Liver (tissue), 9 donors: ENCODE measurements around the gene AKR1B1. TPM values are rescaled to one million over a fixed set of nuclear protein-coding genes. Genes with fewer than 3 reads are reported as not detected.

ENCODE experiments used
- DNase-seq: peaks from one replicate; pipeline ENCODE4 v3.0.0-alpha.2; 2017; ENCODE audit warnings: low spot score
- H3K27ac ChIP-seq, 2 donors: one replicate each; pipeline ENCODE4 v1.7.0; 2013; ENCODE audit warnings: inconsistent platforms in 2 of 2, low read length in 2 of 2, control low read depth in 1 of 2, low read depth in 1 of 2, mild to moderate bottlenecking in 1 of 2
- H3K27me3 ChIP-seq, 4 donors: one replicate each; pipeline versions ENCODE4 v1.6.1 to v1.7.0; 2013; ENCODE audit warnings: low read length in 3 of 4, inconsistent platforms in 1 of 4, mild to moderate bottlenecking in 1 of 4, moderate library complexity in 1 of 4; ENCODE audit not compliant: control insufficient read depth in 4 of 4, insufficient read depth in 4 of 4
- H3K36me3 ChIP-seq, 4 donors: one replicate each; pipeline versions ENCODE4 v1.6.1 to v1.7.0; 2013; ENCODE audit warnings: low read length in 3 of 4, mild to moderate bottlenecking in 3 of 4, low read depth in 1 of 4, moderate library complexity in 1 of 4; ENCODE audit not compliant: control insufficient read depth in 4 of 4, insufficient read depth in 3 of 4
- H3K4me1 ChIP-seq, 4 donors: one replicate each; pipeline versions ENCODE4 v1.6.1 to v1.7.0; 2013; ENCODE audit warnings: low read length in 3 of 4, mild to moderate bottlenecking in 3 of 4, moderate library complexity in 1 of 4; ENCODE audit not compliant: control insufficient read depth in 4 of 4, insufficient read depth in 4 of 4
- H3K4me3 ChIP-seq, 3 donors: one replicate each; pipeline versions ENCODE4 v1.6.1 to v1.7.0; 2013; ENCODE audit warnings: low read length in 3 of 3, control low read depth in 1 of 3, low read depth in 1 of 3, mild to moderate bottlenecking in 1 of 3
- H3K9ac ChIP-seq, 2 donors: one replicate each; pipeline ENCODE4 v1.7.0; 2013; ENCODE audit warnings: low read length in 2 of 2, mild to moderate bottlenecking in 2 of 2, moderate library complexity in 2 of 2, control low read depth in 1 of 2, low read depth in 1 of 2
- H3K9me3 ChIP-seq, 4 donors: one replicate each; pipeline versions ENCODE4 v1.6.1 to v1.7.0; 2013; ENCODE audit warnings: low read length in 3 of 4; ENCODE audit not compliant: control insufficient read depth in 4 of 4
- EGR1 ChIP-seq, 2 donors: IDR thresholded peaks; 2 replicates each; pipeline ENCODE4 v1.6.1; 2016 to 2018; ENCODE audit warnings: antibody characterized with exemption in 2 of 2, low read depth in 2 of 2
- FOXA1 ChIP-seq: IDR thresholded peaks from 2 replicates; pipeline ENCODE4 v1.6.1; 2016; ENCODE audit warnings: antibody characterized with exemption
- FOXA2 ChIP-seq: IDR thresholded peaks from 2 replicates; pipeline ENCODE4 v1.6.1; 2016; ENCODE audit warnings: antibody characterized with exemption
- GABPA ChIP-seq, 2 donors: IDR thresholded peaks in 1 of 2; conservative IDR thresholded peaks in 1 of 2; 2 replicates each; pipeline ENCODE4 v1.6.1; 2016; ENCODE audit warnings: antibody characterized with exemption in 2 of 2, mild to moderate bottlenecking in 1 of 2, moderate library complexity in 1 of 2
- HNF4A ChIP-seq, 2 donors: conservative IDR thresholded peaks; 2 replicates each; pipeline ENCODE4 v1.6.1; 2016; ENCODE audit warnings: antibody characterized with exemption in 2 of 2, mild to moderate bottlenecking in 2 of 2
- HNF4G ChIP-seq: IDR thresholded peaks from 2 replicates; pipeline ENCODE4 v1.6.1; 2016; ENCODE audit warnings: antibody characterized with exemption
- JUND ChIP-seq, 2 donors: IDR thresholded peaks; 2 replicates each; pipeline ENCODE4 v1.6.1; 2016; ENCODE audit warnings: antibody characterized with exemption in 2 of 2
- MAX ChIP-seq: IDR thresholded peaks from 2 replicates; pipeline ENCODE4 v1.6.1; 2016; ENCODE audit warnings: antibody characterized with exemption
- NR2F2 ChIP-seq: IDR thresholded peaks from 2 replicates; pipeline ENCODE4 v1.6.1; 2016; ENCODE audit warnings: antibody characterized with exemption
- RAD21 ChIP-seq, 2 donors: IDR thresholded peaks; 2 replicates each; pipeline ENCODE4 v1.6.1; 2016; ENCODE audit warnings: antibody characterized with exemption in 2 of 2, mild to moderate bottlenecking in 2 of 2
- SP1 ChIP-seq: IDR thresholded peaks from 2 replicates; pipeline ENCODE4 v1.6.1; 2018; ENCODE audit warnings: antibody characterized with exemption, mild to moderate bottlenecking
- WGBS: extraction: QIAGEN DNeasy Blood & Tissue Kit; methylation state at CpG from one replicate; pipeline ENCODE4 v1.1.7; 2013; 5-methylcytosine and 5-hydroxymethylcytosine counted together
- polyA plus RNA-seq, 2 donors: library from polyadenylated mRNA; stranded (reverse) in 1 of 2; unstranded in 1 of 2; fragments of 200-250 nt in 1 of 2; fragments of >200 nt in 1 of 2; fragmentation: Nextera tagmentation in 1 of 2; extraction: Ambion mirVana in 1 of 2; gene quantifications; one replicate each; pipeline versions ENCODE4 v1.2.1 to v1.2.3, GENCODE V29; 2013 to 2015
- total RNA-seq, 2 donors: library from RNA; depleted of rRNA; stranded (reverse); fragments of >200 nt; gene quantifications; one replicate each; pipeline ENCODE4 v1.2.3, GENCODE V29; 2014
- TF ChIP-seq, protein P1 (sequence below): IDR thresholded peaks from 2 replicates; pipeline ENCODE4 v1.6.1; 2016; ENCODE audit warnings: antibody characterized with exemption
- TF ChIP-seq, protein P2 (sequence below): IDR thresholded peaks from 2 replicates; pipeline ENCODE4 v1.6.1; 2016; ENCODE audit warnings: antibody characterized with exemption, mild to moderate bottlenecking
- TF ChIP-seq, protein P3 (sequence below): IDR thresholded peaks from 2 replicates; pipeline ENCODE4 v1.6.1; 2016; ENCODE audit warnings: antibody characterized with exemption
- donor health status: healthy.
- donor health status: healthy.
- donor health status: healthy.
- donor health status: healthy.
- donor health status: healthy.

The AKR1B1 gene
- total and polyA plus RNA-seq, 4 donors, result 10.8 to 12.6 (median 11.6) TPM

DNA sequence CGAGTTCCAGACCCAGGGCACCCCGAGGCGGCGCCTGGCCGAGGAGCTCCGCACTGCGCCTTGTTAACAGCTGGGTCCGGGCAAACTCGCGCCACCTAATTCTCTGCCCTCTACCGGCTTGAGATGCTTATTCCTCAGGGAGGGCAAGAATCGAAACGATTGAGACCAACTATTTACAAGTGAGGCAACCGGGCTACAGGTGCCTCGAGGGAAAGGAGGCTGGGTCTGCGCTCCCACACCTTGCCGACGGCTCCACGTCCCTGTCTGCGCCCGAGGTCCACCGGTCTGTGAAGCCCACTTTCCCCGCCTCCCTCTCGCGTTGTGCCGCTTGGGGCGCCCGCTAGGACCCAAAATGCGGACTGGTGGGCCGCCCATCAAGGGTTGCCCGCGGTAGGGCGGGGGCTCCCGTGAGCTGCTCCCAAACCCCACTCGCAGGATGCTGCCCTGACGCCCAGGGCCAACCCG is 527 bp downstream of the AKR1B1 start:
- Histone ChIP-seq H3K9ac (peak overlapping the region in 1 of 2 donors; percentile 10), H3K27ac (peak overlapping the region; percentile 6 to 50), H3K27me3 (peaks cover 0 to 5% (median 0%) of the 10 kb centered on the region in 4 donors), H3K4me1 (peaks cover 6 to 18% (median 7%) of the 10 kb centered on the region in 4 donors), H3K36me3 (no peaks in the 10 kb centered on the region), H3K9me3 (no peaks in the 10 kb centered on the region), H3K4me3 (peak overlapping the region; percentile 42 to 69 (median 57))
- 3% methylated on average over 37 of the region's 37 CpGs for WGBS
- no peak for TF ChIP-seq FOXA2
- TF ChIP-seq, protein P1, sequence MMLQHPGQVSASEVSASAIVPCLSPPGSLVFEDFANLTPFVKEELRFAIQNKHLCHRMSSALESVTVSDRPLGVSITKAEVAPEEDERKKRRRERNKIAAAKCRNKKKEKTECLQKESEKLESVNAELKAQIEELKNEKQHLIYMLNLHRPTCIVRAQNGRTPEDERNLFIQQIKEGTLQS, result no peak
- TF ChIP-seq EGR1 (IDR thresholded peaks at IDR 0.05; ENCODE audit: low read depth in 2 of 2), result no peak
- no peak for TF ChIP-seq HNF4A (conservative IDR thresholded peaks at IDR 0.05)
- TF ChIP-seq SP1, result no peak
- no peak for TF ChIP-seq JUND (IDR thresholded peaks at IDR 0.05)
- TF ChIP-seq FOXA1, result no peak
- no peak for TF ChIP-seq GABPA (IDR thresholded peaks at IDR 0.05 in 1 of 2, conservative IDR thresholded peaks at IDR 0.05 in 1 of 2)
- TF ChIP-seq, protein P2, sequence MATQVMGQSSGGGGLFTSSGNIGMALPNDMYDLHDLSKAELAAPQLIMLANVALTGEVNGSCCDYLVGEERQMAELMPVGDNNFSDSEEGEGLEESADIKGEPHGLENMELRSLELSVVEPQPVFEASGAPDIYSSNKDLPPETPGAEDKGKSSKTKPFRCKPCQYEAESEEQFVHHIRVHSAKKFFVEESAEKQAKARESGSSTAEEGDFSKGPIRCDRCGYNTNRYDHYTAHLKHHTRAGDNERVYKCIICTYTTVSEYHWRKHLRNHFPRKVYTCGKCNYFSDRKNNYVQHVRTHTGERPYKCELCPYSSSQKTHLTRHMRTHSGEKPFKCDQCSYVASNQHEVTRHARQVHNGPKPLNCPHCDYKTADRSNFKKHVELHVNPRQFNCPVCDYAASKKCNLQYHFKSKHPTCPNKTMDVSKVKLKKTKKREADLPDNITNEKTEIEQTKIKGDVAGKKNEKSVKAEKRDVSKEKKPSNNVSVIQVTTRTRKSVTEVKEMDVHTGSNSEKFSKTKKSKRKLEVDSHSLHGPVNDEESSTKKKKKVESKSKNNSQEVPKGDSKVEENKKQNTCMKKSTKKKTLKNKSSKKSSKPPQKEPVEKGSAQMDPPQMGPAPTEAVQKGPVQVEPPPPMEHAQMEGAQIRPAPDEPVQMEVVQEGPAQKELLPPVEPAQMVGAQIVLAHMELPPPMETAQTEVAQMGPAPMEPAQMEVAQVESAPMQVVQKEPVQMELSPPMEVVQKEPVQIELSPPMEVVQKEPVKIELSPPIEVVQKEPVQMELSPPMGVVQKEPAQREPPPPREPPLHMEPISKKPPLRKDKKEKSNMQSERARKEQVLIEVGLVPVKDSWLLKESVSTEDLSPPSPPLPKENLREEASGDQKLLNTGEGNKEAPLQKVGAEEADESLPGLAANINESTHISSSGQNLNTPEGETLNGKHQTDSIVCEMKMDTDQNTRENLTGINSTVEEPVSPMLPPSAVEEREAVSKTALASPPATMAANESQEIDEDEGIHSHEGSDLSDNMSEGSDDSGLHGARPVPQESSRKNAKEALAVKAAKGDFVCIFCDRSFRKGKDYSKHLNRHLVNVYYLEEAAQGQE, result no peak
- no peak for TF ChIP-seq RAD21 (IDR thresholded peaks at IDR 0.05)
- TF ChIP-seq NR2F2, result no peak
- TF ChIP-seq HNF4G, result no peak
- peak; percentile 46 for DNase-seq

- H3K9ac ChIP-seq, result no peak overlapping the region
- DNase-seq, result no peak
- peaks cover 6 to 18% (median 7%) of the 10 kb centered on the region in 4 donors for H3K4me1 ChIP-seq
- H3K9me3 ChIP-seq, result no peaks in the 10 kb centered on the region
- H3K27me3 ChIP-seq, result peaks cover 0 to 5% (median 0%) of the 10 kb centered on the region in 4 donors
- TF ChIP-seq HNF4A (conservative IDR thresholded peaks at IDR 0.05) (no peak), GABPA (IDR thresholded peaks at IDR 0.05 in 1 of 2, conservative IDR thresholded peaks at IDR 0.05 in 1 of 2) (no peak), EGR1 (IDR thresholded peaks at IDR 0.05; ENCODE audit: low read depth in 2 of 2) (no peak), MAX (no peak), SP1 (no peak), FOXA2 (no peak)
- TF ChIP-seq, protein P3, sequence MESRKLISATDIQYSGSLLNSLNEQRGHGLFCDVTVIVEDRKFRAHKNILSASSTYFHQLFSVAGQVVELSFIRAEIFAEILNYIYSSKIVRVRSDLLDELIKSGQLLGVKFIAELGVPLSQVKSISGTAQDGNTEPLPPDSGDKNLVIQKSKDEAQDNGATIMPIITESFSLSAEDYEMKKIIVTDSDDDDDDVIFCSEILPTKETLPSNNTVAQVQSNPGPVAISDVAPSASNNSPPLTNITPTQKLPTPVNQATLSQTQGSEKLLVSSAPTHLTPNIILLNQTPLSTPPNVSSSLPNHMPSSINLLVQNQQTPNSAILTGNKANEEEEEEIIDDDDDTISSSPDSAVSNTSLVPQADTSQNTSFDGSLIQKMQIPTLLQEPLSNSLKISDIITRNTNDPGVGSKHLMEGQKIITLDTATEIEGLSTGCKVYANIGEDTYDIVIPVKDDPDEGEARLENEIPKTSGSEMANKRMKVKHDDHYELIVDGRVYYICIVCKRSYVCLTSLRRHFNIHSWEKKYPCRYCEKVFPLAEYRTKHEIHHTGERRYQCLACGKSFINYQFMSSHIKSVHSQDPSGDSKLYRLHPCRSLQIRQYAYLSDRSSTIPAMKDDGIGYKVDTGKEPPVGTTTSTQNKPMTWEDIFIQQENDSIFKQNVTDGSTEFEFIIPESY, result no peak
- H3K4me3 ChIP-seq, result no peak overlapping the region
- H3K27ac ChIP-seq, result no peak overlapping the region
- 90% methylated on average over 2 of the region's 2 CpGs for WGBS
- no peaks in the 10 kb centered on the region for H3K36me3 ChIP-seq
Observed at GRCh38 chr7:134457210-134457609, 1.7 kb downstream of the AKR1B1 start.
